Ramos (cell line): ENCODE measurements around the gene RGS7.
"Not testable (repeated sequence)": the region's sequence is repeated elsewhere in the genome, so short reads cannot be mapped to it uniquely, and the experiment has no call there.

Experiments used
- in situ Hi-C: fragments of 300-500 bp; cut with MboI; formaldehyde crosslinking; loops from one replicate; pipeline ENCODE4 v1.14.3; 2022; ENCODE audit warnings: low sequenced_read_pairs; ENCODE audit not compliant: unreplicated experiment

The RGS7 gene

DNA sequence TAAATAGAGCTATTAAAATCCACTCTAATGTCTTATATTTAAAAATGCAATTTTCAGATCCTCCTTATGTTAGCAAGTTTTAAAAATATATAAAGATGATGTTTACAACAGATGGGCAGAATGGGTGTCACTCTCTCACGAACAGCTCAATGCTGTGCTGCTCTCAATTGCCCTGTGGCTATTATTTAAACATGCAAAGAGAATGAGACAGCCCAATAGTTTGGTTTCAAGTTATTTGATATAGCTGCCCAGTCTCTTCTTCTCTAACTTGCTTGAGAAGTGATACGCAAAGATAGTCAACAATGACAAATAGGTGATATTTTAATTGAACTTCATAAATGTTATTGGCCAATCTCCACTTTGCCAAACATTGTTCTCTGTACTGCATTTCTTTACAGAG, 545.7 kb downstream of the RGS7 start:
- in situ Hi-C loops, result no loop called here

DNA sequence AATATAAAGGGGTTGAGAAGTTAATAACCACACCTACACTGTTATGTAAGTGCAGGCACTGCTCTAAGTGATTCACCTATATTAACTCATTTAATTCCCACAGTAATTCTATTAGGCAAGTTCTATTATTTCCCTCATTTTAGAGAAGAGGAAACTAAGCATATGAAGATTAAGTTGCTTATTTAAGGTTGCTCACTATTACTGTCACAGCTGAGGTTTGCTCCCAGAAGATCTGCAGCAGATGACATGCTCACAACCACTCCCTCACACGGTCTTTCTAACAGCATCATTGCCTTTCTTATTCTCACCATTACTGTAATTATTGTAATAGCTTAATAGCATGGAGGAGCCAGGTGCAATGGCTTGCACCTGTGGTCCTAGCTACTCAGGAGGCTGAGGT, 548.6 kb downstream of the RGS7 start:
- in situ Hi-C loops, result no loop called here

DNA sequence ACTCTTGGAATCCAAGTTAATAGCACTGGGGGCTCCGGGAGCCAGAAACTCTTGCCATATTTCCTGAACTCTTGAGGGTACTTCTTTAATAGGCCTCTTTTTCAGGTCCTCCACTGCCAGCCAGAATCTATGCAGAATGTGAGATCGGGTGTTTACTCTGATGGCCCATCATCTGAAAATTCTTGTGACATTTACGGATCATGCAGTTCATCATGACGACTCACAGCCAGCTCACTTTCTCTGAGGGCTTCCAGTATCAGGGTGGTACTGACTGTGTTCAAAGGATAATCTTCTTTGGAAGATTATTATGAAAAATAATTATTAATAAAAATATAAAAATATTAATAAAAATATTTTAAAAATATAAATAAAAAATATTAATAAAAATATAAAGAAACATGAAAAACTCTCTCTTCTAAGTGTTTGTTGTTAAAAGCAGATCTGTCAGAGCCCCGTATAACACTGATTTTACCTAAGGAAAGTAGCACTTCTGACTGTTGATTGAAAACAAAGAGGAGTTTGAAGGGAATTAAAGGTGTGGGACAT, 550.7 kb downstream of the RGS7 start:
- in situ Hi-C loops, result no loop called here

DNA sequence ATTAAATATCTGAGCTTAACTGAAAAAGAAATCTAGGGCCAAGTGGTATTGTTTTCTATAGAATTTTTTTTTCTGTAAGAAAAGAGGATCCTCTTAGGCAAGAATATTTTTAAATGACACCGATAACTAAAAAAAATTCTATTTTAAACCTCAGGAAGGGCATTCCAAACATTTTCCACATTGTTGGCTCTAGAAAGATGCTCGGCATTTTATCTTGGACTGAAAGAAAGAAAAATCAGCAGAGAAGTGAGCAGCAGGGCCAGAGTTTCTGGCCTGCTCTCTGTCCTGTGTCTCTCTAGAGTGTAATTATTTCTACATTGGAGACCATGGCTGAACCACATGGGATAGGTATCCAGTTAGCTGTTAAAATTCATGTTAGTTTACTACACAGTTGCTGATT, 552.5 kb downstream of the RGS7 start:
- in situ Hi-C loops, result no loop called here

DNA sequence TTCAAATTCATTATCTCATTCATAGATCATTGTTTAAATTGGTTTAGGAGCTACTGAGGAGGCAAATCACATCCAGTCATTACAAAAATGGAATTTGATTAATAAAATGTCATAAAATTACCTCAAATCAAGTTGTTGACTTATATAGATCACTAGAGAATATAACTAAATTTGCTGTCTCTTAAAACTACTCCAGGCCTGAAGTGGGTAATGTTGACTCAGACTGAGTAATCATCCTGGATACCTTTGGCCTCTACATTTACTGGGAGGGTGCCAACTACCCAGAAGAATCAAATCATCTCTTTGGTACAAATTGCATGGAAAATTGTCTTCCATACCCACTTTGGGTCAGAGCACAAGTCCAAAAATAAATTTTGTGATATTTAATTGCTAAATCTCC, 553.9 kb downstream of the RGS7 start:
- in situ Hi-C loops, result no loop called here

DNA sequence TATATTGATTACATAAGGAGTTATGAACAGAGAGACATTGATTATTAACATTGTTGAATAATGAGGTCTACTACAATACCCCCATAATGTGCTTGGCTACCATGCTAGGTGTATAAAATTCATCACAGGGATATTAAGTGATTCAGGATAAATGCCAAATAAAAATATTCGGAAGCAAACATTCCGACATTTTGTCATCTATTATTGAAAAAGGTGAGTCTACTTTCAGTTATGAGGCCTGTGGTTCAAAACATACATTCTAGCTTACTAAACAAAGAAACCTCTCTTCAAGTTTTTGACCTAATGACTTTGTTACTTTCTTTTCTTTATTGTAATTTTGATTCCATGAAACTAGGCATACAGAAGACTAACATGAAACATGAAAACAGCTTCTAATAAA, 554.7 kb downstream of the RGS7 start:
- in situ Hi-C loops, result no loop called here

DNA sequence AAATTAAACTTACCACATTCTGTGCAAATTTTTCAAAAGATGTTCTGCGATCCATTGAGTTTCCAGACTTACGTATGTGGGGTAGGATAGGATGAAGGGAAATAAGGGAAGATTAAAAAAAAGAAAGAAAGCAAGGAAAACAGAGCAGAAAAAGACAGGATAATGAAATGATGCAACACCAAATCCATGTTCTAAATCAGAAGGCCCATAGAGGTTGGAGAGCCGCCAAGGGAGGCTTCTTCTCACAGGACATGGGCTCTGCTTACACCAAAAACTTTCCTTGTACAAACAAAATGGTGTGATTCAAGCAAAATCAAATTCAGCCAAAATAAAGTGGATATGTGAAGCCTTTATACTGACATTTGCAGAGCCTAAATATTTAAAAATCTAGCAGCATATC, 555.6 kb downstream of the RGS7 start:
- in situ Hi-C loops, result no loop called here

DNA sequence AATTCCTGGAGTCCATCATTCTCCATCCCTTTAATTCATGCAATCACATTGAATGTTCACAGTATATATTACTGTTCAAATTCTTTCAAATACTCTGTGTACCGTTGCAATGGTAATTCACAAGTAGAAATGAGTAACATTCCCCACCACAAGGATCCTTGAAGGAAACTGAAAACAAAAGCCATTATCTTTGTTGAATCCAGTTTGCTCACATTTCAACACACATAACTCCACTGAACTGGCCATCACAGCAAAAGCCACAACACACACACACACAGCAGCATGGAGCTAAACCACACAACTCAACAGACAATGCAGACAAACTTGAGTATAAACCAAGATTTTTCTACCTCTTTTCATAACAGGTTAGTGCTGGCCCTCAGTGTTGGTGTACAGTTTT, 556.7 kb downstream of the RGS7 start:
- in situ Hi-C loops, result no loop called here

DNA sequence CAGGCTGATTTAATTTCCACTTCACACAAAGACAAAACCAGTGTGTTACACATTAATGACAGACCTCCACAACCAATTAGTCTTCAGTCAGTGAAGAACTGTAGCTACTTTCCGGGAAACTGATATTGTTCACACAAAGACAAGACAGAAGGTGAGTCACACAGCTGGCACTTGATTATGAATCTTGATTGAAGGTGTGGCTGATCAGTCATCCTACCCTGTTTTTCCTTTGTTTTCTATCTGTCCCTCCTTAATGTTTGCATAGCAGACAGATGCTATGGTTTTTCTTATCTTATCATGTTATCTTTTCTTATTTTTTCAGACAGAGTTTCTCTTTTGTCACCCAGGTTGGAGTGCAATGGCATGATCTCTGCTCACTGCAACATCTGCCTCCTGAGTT, 560.0 kb downstream of the RGS7 start:
- in situ Hi-C loops, result no loop called here

DNA sequence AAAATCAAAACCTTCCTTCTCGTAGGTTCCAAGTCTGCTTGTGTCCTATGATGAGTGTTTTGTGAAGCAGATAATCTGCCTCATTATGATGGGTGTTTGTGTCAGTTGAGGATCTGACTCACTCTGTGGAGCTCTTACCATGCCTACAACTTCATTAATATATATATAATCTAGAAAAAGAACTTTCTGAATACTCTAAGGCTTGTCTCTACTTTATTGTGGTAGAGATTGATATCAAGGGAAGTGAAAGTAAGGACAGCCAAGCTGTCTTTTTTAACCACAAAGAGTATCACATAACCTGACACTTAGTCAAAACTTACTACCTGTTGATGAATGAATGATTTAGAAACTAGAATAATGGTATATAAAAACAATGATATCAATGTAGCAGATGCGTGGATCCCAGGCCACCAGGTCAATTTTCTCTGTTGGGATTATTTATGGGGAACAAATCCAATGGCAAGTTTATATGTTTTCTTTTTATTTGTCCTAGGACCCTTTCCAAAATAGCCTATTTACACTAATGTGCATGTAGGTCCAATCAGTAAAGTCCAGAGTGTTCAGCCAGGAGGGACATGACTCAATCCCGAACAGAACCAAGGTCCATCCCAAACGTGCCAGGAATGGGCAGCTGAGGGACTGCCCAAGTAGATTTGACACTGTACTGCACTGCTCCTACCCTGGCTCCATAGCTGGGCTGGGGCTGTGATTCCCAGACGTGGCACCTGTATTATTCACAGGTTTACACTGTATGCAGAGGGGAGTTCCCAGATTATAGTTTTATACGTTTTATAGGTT, 562.8 kb downstream of the RGS7 start:
- in situ Hi-C loops, result no loop called here

DNA sequence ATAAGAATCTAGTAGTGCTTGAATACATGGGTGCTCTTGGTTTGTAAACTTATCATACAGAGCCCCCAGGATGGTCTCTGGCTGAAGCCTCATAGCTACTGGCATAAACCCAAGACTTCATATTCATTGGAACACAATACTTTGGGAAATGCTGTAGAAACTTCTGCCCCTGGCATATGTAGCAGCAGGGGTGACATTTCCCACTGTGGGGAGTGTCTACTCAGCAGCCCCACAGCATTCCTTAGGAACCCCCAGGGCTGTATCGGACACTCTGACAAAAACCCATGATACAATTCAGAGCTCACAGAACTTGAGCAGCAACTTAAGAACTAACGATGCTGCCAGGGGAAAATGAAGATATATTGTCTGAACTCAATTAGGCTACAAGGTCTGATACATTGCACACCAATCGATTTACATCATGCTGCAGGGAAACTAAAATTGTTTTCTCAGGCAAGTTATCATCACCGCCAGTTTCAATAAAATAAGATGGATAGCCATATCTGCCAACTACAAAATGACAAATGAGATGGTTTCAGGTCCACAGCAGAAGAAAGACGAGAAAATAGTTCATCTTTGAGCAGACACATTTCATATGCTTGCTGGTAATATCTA, 564.0 kb downstream of the RGS7 start:
- in situ Hi-C loops, result no loop called here

DNA sequence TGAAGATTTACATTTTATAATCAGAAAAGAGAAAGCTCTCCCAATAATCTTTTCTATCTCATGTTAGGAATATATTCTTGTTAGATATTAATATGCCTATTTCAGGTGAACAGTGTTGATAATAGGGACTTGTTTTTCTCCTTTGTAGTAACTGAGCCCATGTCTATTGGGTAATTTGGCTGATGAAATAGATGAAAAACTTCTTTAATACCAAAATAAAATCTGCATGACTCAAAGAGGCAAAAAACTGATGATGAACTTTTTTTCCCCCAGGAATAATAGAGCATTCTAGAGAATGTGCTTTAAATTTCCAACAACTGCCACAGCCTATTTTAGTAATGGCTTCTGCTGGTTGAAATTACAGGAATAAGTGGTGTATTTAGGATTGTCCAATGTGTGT, 566.1 kb downstream of the RGS7 start:
- in situ Hi-C loops, result no loop called here

DNA sequence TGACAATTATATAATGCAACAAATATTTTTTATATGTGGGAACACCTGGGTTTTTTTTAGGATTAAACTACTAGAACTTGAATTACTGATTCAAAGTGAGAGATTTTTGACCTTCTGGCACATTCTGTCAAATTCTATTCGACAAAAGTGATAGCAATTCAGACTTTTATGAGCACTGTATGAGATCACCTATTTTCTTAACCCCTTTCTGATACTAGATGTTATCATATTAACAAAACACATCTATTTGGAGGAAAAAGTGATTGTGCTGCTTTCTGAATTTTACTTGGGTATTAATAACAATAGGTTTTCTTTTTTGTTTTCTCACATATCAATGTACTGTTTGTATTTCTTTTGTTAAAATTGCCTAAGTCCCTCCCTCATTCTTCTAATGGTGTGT, 570.1 kb downstream of the RGS7 start:
- in situ Hi-C loops, result no loop called here

DNA sequence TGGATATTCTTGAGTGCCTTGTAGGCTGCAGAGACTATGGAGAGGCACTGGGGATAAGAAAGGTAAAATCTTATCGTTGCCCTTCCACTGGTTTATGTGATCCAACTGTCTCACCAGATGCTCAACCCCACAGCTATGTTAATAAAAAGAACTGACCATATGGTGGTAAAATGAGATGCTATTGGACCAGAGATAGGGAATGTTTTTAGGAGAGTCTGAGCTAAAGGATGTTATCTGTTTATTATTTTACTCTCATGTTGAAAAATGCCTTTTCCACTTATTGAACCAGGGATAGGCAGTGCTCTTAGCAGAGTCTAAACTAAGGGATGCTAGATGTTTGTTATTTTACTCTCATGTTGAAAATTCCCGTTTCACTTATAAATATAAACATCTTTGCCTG, 572.2 kb downstream of the RGS7 start:
- in situ Hi-C loops, result no loop called here

DNA sequence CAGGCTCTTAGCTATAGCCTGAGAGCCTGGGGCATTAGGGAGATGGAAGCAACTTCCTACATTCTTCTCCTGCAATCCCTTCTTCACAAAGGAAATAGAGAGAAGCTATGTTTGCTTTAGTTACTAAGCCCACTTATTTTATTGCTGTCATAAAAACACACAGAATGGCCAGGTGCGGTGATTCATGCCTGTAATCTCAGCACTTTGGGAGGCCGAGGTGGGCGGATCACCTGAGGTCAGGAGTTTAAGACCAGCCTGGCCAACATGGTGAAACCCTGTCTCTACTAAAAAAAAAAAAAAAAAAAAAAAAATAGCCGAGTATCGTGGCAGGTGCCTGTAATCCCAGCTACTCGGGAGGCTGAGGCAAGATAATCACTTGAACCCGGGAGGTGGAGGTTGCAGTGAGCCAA, 573.3 kb downstream of the RGS7 start:
- in situ Hi-C loops, result not testable (repeated sequence)

DNA sequence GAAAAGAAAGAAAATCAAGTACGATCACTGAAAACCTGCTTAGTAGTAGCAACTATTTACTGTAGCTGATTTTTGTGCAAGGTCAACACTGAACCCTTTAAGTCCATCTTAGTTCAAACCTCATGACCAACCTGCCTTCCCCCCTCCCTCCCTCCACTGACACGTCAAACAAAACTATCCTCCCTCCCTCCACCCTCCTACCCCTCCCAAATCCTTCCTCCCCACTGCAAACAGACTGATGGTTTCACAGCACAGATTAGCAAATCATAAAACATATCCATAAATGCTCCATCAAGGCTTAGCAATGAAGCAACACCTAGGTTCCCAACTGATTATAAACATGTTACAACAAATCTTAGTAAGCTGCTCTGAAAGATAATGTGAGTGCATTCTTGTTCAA, 580.8 kb downstream of the RGS7 start:
- in situ Hi-C loops, result no loop called here

DNA sequence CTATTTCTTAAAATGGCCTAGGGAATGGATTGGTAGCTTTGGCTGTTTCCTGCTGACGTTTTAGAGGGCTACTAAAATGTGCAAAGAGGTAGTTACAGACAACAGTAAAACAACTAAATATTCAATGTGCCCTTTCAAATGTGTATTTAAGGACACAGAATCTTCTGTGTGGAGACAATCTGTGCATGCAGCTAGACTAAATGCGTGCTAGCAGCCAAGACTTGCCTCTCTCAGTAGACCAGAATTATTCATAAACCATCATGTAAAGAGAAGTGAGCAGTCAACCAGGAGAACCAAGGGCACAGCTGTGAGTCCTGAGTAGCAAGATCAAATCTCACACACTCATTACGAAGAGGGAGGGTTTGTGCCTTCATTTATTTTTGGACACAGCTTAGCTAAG, 584.9 kb downstream of the RGS7 start:
- in situ Hi-C loops, result no loop called here

DNA sequence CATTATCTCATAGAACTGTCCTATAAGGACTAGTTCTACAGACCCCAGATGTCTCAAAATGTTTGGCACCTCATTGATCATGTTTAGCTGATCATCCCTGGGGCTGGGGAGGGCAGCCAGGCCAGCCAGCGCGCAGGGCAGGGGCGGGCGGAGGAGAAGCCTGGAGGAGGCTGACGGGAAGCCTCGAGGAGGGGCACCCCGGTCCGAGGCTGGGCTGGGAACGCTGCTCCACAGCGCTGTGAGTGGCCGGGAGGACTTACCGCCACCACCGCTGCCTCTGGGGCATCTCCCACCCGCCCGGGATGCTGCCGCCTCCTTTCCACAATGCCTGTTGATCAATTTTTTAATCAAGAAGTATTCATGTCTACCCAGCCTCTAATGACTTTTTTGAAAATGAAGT, 585.6 kb downstream of the RGS7 start:
- in situ Hi-C loops, result no loop called here

DNA sequence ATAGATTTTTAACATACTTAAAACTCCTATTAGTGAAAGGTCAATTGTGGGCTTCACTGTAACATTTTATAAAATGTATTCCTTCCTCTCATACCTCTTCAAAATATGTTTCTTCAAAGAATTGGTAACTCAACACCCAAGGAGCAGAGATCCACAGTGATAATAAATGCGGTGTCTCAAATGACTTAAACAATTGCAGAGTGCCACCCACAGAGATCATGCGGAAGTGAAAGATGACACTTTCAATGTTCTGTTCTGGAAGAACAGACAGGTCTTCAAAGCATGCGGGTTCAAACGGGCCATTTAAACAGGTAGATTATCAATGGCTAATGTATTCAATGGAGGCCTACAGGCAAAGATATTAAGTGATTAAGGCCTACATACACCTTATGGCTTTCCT, 588.0 kb downstream of the RGS7 start:
- in situ Hi-C loops, result no loop called here

DNA sequence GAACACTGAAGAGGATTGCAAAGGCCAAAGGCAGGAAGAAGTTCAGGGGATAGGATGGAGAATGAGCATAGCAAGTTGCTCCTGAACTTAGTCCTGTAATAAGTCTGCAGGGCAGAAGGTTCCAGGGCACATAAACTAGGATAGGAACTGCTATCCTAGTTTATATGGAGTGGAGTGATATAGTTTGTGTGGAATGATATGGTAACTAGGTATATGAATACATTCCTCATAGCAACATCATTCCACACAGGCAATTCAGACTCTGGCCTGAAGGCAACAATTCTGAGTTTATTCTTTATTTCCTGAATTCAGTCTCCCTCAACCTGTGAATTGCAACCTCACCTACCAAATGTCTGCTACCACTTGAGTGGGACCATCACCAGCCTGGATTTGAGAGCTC, 590.2 kb downstream of the RGS7 start:
- in situ Hi-C loops, result no loop called here

DNA sequence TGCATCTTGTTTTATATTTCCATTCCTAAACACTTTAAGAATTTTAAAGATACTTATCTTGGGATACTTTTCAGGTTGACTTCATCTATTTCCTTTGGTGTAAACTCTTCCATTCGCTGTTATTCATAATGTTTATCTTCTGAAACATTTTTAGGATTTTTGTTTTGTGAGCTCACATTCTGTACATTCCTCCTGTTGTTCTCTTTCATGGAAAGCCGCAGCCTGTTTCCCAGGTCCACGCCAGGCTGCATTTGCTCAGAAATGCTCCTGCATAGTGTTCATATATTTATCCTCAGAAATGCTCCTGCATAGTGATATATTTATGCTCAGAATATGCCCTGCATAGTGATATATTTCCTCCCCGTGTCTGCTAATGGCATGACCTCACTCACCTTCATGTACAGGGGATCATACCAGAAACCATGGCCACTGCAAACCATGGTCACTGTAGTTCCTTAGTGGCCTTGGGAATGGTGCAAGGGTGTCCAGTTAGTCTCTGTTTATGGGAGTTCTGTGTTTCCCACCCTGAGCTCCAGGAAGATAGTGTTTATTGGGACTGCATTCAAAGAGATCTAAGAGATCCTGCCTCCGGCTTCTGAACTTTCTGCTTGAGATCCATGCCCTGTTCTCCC, 591.2 kb downstream of the RGS7 start:
- in situ Hi-C loops, result no loop called here
